Ishikawa (cell line): Measurements from ENCODE around the gene EPS8.

Experiments used
- CEBPB ChIP-seq: IDR thresholded peaks from 2 replicates; pipeline ENCODE4 v1.6.1; 2012
- CREB1 ChIP-seq: IDR thresholded peaks from 2 replicates; pipeline ENCODE4 v1.6.1; 2012; ENCODE audit warnings: low read depth
- EP300 ChIP-seq: IDR thresholded peaks from 2 replicates; pipeline ENCODE4 v1.6.1; 2012; ENCODE audit warnings: borderline replicate concordance
- FOXM1 ChIP-seq: IDR thresholded peaks from 2 replicates; pipeline ENCODE4 v1.6.1; 2012; ENCODE audit warnings: low read depth, borderline replicate concordance
- NFIC ChIP-seq: IDR thresholded peaks from 2 replicates; pipeline ENCODE4 v1.6.1; 2012
- RAD21 ChIP-seq: IDR thresholded peaks from 2 replicates; pipeline ENCODE4 v1.6.1; 2012; ENCODE audit warnings: low read depth
- REST ChIP-seq: IDR thresholded peaks from 2 replicates; pipeline ENCODE4 v1.6.1; 2012; ENCODE audit warnings: low read depth, mild to moderate bottlenecking
- TAF1 ChIP-seq: IDR thresholded peaks from 2 replicates; pipeline ENCODE4 v1.6.1; 2012; ENCODE audit warnings: low read depth, mild to moderate bottlenecking
- TCF12 ChIP-seq: IDR thresholded peaks from 2 replicates; pipeline ENCODE4 v1.6.1; 2012; ENCODE audit warnings: low read depth
- TEAD4 ChIP-seq: IDR thresholded peaks from 2 replicates; pipeline ENCODE4 v1.6.1; 2012
- USF1 ChIP-seq: IDR thresholded peaks from 2 replicates; pipeline ENCODE4 v1.6.1; 2012
- YY1 ChIP-seq: IDR thresholded peaks from 2 replicates; pipeline ENCODE4 v1.6.1; 2012; ENCODE audit warnings: low read depth
- ZBTB7A ChIP-seq: IDR thresholded peaks from 2 replicates; pipeline ENCODE4 v1.6.1; 2012; ENCODE audit warnings: low read depth
- TF ChIP-seq, protein P1 (sequence below): IDR thresholded peaks from 2 replicates; pipeline ENCODE4 v1.6.1; 2012

GRCh38 chr12:15664491-15664890 lies 124.7 kb downstream of the EPS8 start:
- no peak for TF ChIP-seq TAF1
- TF ChIP-seq REST = no peak
- no peak for TF ChIP-seq YY1
- no peak for TF ChIP-seq TCF12
- no peak for TF ChIP-seq TEAD4
- TF ChIP-seq CREB1 = no peak
- TF ChIP-seq, protein P1, sequence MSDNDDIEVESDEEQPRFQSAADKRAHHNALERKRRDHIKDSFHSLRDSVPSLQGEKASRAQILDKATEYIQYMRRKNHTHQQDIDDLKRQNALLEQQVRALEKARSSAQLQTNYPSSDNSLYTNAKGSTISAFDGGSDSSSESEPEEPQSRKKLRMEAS = no peak
- TF ChIP-seq USF1 = no peak
- TF ChIP-seq EP300 = no peak
- TF ChIP-seq CEBPB = no peak
- TF ChIP-seq NFIC = no peak
- no peak for TF ChIP-seq FOXM1
- no peak for TF ChIP-seq RAD21
- TF ChIP-seq ZBTB7A = no peak
